ENCODE results near the gene OR8D2.

The OR8D2 gene, protein sequence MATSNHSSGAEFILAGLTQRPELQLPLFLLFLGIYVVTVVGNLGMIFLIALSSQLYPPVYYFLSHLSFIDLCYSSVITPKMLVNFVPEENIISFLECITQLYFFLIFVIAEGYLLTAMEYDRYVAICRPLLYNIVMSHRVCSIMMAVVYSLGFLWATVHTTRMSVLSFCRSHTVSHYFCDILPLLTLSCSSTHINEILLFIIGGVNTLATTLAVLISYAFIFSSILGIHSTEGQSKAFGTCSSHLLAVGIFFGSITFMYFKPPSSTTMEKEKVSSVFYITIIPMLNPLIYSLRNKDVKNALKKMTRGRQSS

DNA sequence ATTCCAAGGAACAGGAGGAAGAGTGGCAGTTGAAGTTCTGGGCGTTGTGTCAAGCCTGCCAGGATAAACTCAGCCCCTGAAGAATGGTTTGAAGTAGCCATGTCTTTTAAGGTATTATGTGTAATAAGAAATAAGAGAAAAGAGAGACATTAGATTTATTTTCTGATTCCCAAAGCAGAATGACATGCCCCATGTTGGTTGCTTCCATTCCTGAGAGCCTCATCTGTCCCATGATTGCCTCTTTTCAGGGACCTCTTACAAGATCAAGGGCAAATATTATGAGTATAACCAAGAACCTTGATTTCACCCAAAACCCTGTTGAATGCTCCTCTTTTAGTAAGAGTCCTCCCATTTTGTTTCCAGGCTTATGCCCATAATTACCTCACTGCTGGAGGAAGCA is at the start of gene OR8D2:
OR8D2 (minus strand) TSS at position 101 of the 400 bp plus-strand sequence; CDS start at position 101, 0 bp downstream.
- H3K4me3 ChIP-seq: no peak within 1 kb of the TSS
- H3K27me3 ChIP-seq: no peaks in the 10 kb centered on the region
- no peak within 1 kb of the TSS for H3K9ac ChIP-seq
- no peaks in the 10 kb centered on the region for H3K36me3 ChIP-seq
- H3K4me1 ChIP-seq: peaks cover 0 to 3% (median 0%) of the 10 kb centered on the region in 10 experiments; a peak in 3 of 20 replicates
- no peak for TF ChIP-seq Cebpa-rat (IDR thresholded peaks at IDR 0.05)
- H3K9me3 ChIP-seq (replicated peaks in 1 of 11): no peaks in the 10 kb centered on the region
- no peak within 1 kb of the TSS for H3K27ac ChIP-seq
- no peak within 1 kb of the TSS for H3K4me2 ChIP-seq
- no peaks in the 10 kb centered on the region for H4K20me1 ChIP-seq

DNA sequence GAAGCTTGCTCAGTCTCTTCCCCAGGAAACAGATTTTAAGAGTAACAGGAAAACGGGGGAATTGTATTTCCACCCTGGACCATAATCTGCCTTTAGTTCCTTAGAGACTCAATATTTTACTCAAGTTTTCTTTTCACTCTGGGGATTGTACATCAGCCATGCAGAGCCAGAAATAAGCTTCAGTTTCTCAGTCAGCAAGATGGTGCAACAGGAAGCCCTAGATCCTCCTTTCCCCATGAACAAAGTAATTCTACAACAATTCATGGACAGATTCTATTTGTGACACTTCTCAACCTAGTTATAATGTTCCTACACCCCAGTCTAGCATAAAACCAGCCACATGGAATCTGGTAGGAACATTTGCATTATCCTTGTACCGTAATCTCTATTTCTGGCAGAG is 39.6 kb upstream of the OR8D2 start:
- Histone ChIP-seq H3K4me1 (peaks cover 0 to 15% (median 2%) of the 10 kb centered on the region in 10 experiments; a peak in 6 of 20 replicates), H3K4me2 (peak overlapping the region in 7 of 11 experiments; percentile 6 to 64 (median 20); a peak in 7 of 22 replicates), H3K27me3 (no peaks in the 10 kb centered on the region), H3K9ac (no peak overlapping the region), H3K27ac (no peak overlapping the region), H3K36me3 (no peaks in the 10 kb centered on the region), H3K4me3 (no peak overlapping the region), H4K20me1 (no peaks in the 10 kb centered on the region), H3K9me3 (replicated peaks in 1 of 11) (no peaks in the 10 kb centered on the region)
- TF ChIP-seq Cebpa-rat (IDR thresholded peaks at IDR 0.05): no peak

DNA sequence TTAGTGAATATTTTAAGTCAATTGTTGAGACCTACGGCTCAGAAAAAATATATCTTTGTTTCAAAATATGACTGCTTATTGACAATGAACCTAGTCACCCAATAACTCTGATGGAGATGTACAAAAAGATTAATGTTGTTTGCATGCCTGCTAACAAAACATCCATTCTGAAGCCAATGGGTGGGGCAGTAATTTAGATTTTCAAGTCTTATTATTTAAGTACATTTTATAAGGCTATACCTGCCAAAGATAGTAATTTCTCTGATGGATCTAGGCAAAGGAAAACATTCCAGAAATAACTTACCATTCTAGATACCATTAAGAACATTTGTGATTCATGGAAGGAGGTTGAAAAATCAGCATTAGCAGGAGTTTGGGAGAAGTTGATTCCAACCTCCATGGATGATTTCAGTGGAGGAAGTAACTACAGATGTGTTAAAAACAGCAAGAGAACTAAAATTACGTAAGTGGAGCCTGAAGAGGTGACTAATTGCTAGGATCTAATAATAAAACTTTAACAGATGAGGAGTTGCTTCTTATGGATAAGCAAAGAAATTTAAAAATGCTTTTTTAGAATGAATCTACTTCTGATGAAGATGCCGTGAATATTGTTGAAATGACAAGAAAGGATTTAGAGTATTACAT is 26.4 kb upstream of the OR8D2 start:
- no peak for TF ChIP-seq Cebpa-rat (IDR thresholded peaks at IDR 0.05)
- H3K9me3 ChIP-seq (replicated peaks in 1 of 11): peaks cover 14 to 29% (median 16%) of the 10 kb centered on the region in 11 experiments
- H3K36me3 ChIP-seq: no peaks in the 10 kb centered on the region; a peak in 1 of 22 replicates
- no peak overlapping the region for H3K4me3 ChIP-seq
- H3K4me2 ChIP-seq: peak overlapping the region in 2 of 11 experiments; percentile 9 to 19; a peak in 1 of 22 replicates
- H3K27me3 ChIP-seq: no peaks in the 10 kb centered on the region
- H3K9ac ChIP-seq: no peak overlapping the region
- H3K27ac ChIP-seq: no peak overlapping the region
- no peaks in the 10 kb centered on the region for H4K20me1 ChIP-seq
- peaks cover 0 to 10% (median 0%) of the 10 kb centered on the region in 10 experiments; a peak in 1 of 20 replicates for H3K4me1 ChIP-seq

DNA sequence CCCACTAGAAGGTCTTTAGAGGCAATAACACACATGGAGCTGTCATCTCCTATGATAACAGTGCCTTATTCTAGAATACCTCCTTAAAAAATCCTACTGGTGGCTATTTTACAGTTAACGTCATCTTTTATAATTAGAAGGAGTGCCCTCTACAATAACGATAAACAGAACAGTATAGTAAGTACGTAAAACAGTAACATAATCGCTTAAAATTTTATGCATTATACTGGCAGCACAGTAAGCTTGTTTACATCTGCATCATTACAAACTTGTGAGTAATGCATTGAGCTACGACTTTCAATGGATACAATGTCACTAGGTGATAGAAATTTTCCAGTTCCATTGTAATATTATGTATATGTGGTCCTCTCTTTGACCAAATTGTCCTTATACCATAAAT is 24.3 kb upstream of the OR8D2 start:
- no peak overlapping the region for H3K4me2 ChIP-seq

DNA sequence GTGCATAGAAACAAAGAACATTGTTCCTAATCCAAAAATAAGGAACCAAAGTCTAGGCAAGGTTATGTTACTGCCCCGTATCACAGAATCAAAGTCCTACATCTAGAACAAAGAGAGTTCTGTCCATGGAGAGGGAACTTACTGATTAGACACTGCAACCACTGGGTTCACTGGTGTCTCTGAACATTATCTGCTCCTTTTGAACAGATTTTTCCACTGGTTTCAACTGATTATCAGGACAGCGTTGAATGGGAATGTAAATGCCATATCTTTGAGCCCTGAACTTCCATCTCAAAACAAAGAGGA is 20.1 kb upstream of the OR8D2 start:
- Histone ChIP-seq H3K4me3 (no peak overlapping the region), H3K4me1 (peaks cover 0 to 15% (median 0%) of the 10 kb centered on the region in 10 experiments; a peak in 4 of 20 replicates), H3K36me3 (no peaks in the 10 kb centered on the region), H3K9me3 (replicated peaks in 1 of 11) (peaks cover 0 to under 1% (median 0%) of the 10 kb centered on the region in 11 experiments; a peak in 1 of 22 replicates), H3K9ac (no peak overlapping the region), H4K20me1 (no peaks in the 10 kb centered on the region), H3K4me2 (peak overlapping the region in 2 of 11 experiments; percentile 12 to 32; a peak in 2 of 22 replicates), H3K27me3 (no peaks in the 10 kb centered on the region), H3K27ac (peak overlapping the region in 1 of 11 experiments; percentile 32; a peak in 2 of 22 replicates)
- TF ChIP-seq Cebpa-rat (IDR thresholded peaks at IDR 0.05): no peak

More for the DNA sequence above, 24.3 kb upstream of the OR8D2 start:
- Histone ChIP-seq H3K4me1 (peaks cover 0 to 20% (median 0%) of the 10 kb centered on the region in 10 experiments; a peak in 4 of 20 replicates), H3K27me3 (no peaks in the 10 kb centered on the region), H3K9ac (no peak overlapping the region), H4K20me1 (no peaks in the 10 kb centered on the region), H3K4me3 (no peak overlapping the region), H3K9me3 (replicated peaks in 1 of 11) (peaks cover 12 to 21% (median 14%) of the 10 kb centered on the region in 11 experiments), H3K36me3 (no peaks in the 10 kb centered on the region; a peak in 1 of 22 replicates), H3K27ac (no peak overlapping the region)
- no peak for TF ChIP-seq Cebpa-rat (IDR thresholded peaks at IDR 0.05)

DNA sequence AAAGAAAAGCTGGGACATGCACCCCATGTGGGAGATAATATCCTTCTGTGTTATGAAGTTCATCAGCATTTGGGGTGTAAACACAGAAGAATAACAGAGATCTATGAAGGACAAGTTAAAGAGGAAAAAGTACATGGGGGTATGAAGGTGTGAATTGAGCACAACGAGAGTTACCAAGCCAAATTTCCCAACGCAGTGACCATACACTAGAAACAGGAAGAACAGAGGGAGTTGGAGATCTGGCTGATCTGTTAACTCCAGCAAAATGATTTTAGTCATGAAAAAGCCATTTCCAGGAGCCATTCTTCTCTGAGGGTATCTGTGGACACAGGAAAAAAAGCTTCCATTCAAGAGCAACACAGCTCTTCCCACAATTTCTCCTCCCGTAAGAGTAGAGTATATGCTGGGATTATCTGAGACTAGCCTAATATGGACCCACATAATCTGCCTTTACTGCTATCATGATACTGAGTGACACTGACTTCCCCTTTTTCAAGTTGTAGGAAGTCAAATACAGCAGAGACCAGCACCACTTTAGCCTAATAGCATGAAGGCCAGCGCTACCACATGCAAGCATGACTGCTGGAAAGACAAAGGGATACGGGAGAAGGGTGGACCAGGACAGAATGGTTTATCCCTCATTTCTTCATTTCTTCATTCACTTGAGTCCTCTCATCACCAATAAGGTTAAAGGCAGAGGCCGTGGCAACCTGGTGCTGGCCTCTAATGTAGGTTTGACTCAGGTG is 19.6 kb upstream of the OR8D2 start:
- Histone ChIP-seq H3K27ac (peak overlapping the region in 1 of 11 experiments; percentile 32; a peak in 2 of 22 replicates), H3K4me2 (peak overlapping the region in 2 of 11 experiments; percentile 12 to 32; a peak in 2 of 22 replicates)

DNA sequence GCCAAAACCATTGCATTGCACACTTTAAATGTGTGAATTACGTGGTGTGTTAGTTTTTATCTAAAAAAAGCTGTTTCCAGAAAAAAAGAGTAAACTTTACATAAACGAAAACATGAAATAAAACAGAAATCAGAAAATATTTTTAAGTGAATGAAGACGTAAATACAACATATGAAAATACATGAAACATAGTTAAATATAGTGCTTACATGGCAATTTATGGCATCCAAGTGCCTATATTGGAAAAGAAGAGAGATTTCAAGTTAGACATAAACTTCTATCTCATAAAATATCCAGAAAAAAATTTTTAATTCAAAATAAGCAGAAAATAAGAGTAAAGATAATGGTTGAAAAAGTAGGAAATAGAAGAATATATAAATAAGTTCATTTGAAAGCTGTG is 11.9 kb upstream of the OR8D2 start:
- Histone ChIP-seq H3K27me3 (no peaks in the 10 kb centered on the region), H3K9ac (no peak overlapping the region), H3K4me2 (no peak overlapping the region), H3K9me3 (replicated peaks in 1 of 11) (no peaks in the 10 kb centered on the region), H3K27ac (no peak overlapping the region), H3K4me1 (peaks cover 24 to 41% (median 33%) of the 10 kb centered on the region in 10 experiments), H4K20me1 (no peaks in the 10 kb centered on the region), H3K4me3 (no peak overlapping the region), H3K36me3 (no peaks in the 10 kb centered on the region)
- TF ChIP-seq Cebpa-rat (IDR thresholded peaks at IDR 0.05): no peak

More for the DNA sequence above, 19.6 kb upstream of the OR8D2 start:
- no peak for TF ChIP-seq Cebpa-rat (IDR thresholded peaks at IDR 0.05)
- H3K9me3 ChIP-seq (replicated peaks in 1 of 11): no peaks in the 10 kb centered on the region
- peaks cover 0 to 15% (median 0%) of the 10 kb centered on the region in 10 experiments; a peak in 4 of 20 replicates for H3K4me1 ChIP-seq
- H3K36me3 ChIP-seq: no peaks in the 10 kb centered on the region
- H3K27me3 ChIP-seq: no peaks in the 10 kb centered on the region
- H3K4me3 ChIP-seq: no peak overlapping the region
- H3K9ac ChIP-seq: no peak overlapping the region
- no peaks in the 10 kb centered on the region for H4K20me1 ChIP-seq

DNA sequence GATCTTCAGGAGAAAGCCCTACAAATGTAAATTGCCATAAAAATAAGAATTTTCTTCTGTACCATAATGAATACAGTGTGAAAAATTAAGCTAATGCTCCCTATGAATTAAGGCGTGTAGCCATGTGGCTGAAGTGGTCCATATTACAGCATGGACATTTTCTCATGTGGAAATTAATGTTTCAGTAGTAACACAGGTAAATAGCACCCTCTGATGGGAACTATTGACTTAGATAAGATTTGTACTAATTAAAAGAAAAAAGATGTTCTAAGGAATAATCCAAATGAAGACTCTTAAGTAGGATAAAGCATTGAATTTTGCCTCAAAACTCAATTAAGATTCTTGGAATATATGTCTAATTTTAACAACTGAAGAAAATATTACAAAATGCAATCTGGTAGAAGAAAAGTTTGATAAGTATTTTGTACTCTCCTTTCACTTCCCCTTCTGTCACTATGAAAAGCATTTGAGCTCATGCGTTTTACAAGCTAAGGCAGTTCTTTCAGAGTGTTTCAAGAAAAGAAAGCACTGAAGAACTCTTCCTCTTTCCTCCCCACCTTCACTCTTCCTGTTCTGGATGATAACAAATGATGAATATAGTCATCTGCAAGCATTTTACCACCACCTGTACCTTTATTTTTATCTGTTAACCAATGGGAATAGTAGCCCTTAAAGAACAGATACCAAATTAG is 9.9 kb upstream of the OR8D2 start:
- peak overlapping the region; percentile 34 to 75 (median 61); a peak in 21 of 22 replicates for H3K4me2 ChIP-seq

More for the DNA sequence above, 9.9 kb upstream of the OR8D2 start:
- no peak for TF ChIP-seq Cebpa-rat (IDR thresholded peaks at IDR 0.05)
- Histone ChIP-seq H3K9ac (peak overlapping the region in 2 of 11 experiments; percentile 9 to 31; a peak in 2 of 22 replicates), H3K27me3 (no peaks in the 10 kb centered on the region), H3K4me3 (no peak overlapping the region), H3K36me3 (no peaks in the 10 kb centered on the region), H3K9me3 (replicated peaks in 1 of 11) (no peaks in the 10 kb centered on the region), H3K4me1 (peaks cover 24 to 46% (median 34%) of the 10 kb centered on the region in 10 experiments), H4K20me1 (no peaks in the 10 kb centered on the region), H3K27ac (peak overlapping the region in 9 of 11 experiments; percentile 14 to 62 (median 43); a peak in 16 of 22 replicates)

Data from BLaER1 treated with 17β-estradiol and CSF1 and Interleukin-3, amounts not matched to agents 10 nM and 100 nM (cell line).